AG09309 (cell line): Measurements from ENCODE around the gene CCRL2.
"Not testable (repeated sequence)": the region's sequence is repeated elsewhere in the genome, so short reads cannot be mapped to it uniquely, and the experiment has no call there.

Experiments
- DNase-seq: peaks from one replicate; pipeline ENCODE4 v3.0.0-alpha.2; 2010; ENCODE audit warnings: low read depth
- H3K4me3 ChIP-seq: 2 replicates; pipeline ENCODE4 v1.5.1; 2011; ENCODE audit warnings: mild to moderate bottlenecking, low read depth, low read length, moderate library complexity; ENCODE audit not compliant: control insufficient read depth
- TF ChIP-seq, protein P1 (sequence below): IDR thresholded peaks from 2 replicates; pipeline ENCODE4 v1.5.1; 2011; ENCODE audit warnings: mild to moderate bottlenecking, low read depth, low read length, inconsistent platforms; ENCODE audit not compliant: insufficient read depth, control insufficient read depth; ENCODE audit errors: missing control alignments

The CCRL2 gene

DNA sequence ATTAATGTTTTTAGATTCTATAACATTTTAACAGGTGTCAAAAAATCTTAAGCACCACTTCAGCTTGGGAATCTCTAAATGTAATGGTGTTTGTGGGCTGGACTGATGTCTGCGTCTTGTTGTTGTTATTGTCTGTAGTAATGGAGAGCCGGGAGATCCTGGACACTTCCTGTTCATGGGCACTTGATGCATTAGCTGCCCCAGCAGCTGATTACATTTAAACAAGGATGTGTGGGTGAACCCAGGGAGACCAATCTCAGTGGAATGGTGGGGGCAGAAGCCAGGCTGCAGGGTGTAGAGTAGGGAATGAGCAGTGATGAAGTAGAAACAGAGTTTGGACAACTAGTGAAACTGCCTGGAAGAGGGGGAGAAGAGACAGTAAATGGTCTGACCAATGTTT lies 8.0 kb upstream of the CCRL2 start:
- DNase-seq, result no peak
- TF ChIP-seq, protein P1, sequence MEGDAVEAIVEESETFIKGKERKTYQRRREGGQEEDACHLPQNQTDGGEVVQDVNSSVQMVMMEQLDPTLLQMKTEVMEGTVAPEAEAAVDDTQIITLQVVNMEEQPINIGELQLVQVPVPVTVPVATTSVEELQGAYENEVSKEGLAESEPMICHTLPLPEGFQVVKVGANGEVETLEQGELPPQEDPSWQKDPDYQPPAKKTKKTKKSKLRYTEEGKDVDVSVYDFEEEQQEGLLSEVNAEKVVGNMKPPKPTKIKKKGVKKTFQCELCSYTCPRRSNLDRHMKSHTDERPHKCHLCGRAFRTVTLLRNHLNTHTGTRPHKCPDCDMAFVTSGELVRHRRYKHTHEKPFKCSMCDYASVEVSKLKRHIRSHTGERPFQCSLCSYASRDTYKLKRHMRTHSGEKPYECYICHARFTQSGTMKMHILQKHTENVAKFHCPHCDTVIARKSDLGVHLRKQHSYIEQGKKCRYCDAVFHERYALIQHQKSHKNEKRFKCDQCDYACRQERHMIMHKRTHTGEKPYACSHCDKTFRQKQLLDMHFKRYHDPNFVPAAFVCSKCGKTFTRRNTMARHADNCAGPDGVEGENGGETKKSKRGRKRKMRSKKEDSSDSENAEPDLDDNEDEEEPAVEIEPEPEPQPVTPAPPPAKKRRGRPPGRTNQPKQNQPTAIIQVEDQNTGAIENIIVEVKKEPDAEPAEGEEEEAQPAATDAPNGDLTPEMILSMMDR, result no peak
- H3K4me3 ChIP-seq, result no peak overlapping the region

DNA sequence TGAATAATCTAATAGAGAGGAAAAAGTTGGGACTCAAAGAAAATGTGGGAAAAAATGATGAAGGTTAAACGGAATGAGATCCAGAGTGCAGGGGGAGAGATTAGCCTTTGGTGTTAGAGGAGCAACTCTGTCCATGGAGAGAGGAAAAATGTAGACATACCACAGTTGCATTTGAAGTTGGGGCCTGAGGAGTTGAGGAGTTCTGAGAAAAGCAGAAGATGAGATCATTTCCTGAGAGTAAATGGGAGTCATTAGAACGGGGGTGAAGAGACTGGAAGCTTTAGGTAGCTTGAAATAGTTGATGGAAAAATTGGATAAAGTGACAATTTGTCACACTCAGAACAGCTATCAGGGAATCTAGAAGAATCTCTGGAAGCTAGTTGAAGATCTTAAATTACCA lies 7.5 kb upstream of the CCRL2 start:
- no peak overlapping the region for H3K4me3 ChIP-seq
- no peak for DNase-seq
- TF ChIP-seq, protein P1, result no peak

DNA sequence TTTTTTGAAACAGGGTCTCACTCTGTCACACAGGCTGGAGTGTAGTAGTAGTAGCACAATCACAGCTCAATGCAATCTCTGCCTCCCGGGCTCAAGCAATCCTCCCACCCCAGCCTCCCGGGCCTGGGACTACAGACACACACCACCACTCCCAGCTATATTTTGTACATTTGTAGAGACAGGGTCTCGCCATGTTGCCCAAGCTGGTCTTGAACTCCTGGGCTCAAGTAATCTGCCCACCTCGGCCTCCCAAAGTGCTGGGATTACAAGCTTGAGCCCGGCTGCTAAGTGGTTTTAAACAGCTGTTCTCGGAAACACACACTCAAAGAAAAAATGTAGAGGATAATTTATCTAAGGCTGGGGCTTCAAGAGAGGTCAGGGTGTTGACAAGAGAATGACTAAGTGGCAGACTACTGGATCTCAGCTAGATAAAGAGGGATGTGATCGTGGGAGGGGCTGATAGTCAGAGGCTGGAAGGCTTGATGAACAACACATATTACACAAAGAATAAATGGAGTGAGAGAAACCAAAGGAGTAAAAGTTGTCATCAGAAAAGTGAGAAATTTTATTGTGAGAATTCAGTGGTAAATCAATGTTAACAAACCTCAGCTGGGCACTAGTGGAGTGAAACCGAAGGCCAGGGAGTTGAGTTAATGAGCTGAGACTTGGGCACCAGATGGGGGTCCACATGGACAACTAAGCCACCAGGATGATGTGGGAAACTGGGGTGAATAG lies 6.9 kb upstream of the CCRL2 start:
- H3K4me3 ChIP-seq, result no peak overlapping the region
- DNase-seq, result no peak
- TF ChIP-seq, protein P1, result no peak

DNA sequence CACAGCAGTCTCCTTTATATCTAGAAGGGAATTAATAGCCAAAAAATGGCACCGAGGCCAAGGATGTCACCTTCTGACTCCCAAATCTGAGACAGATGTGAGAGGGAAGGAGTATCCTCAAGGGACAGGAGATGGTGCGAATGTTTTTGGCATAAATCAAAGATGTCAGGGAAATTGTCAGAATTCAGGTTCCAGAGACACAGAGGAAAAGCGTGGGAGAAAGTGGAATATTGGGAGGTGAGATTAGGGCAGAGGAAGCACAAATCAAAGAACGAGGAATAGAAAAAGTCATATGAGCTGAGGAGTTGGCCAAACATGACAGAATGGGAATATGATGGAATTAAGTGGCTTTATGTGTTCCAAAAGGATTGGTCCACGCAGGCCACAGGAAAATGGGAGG lies 6.2 kb upstream of the CCRL2 start:
- H3K4me3 ChIP-seq, result no peak overlapping the region
- TF ChIP-seq, protein P1, result no peak
- DNase-seq, result no peak

DNA sequence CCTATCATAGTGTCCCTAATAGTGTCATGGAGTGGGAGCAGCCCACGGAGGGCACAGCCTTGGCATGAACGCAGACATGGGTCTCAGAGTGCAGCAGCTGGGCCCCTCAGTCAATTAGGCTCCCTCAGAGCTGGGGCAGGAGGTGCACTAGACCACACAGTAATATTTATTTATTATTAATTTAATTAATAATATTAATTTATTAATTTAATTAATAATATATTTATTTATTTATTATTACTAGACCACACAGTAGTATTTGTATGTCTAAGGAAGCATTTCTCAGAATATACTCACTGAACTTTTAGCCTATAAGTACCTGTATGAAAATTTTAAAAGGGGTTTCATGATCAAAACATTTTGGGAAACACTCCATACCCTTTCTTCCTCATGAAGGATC lies 5.5 kb upstream of the CCRL2 start:
- no peak for DNase-seq
- TF ChIP-seq, protein P1, result no peak
- no peak overlapping the region for H3K4me3 ChIP-seq

DNA sequence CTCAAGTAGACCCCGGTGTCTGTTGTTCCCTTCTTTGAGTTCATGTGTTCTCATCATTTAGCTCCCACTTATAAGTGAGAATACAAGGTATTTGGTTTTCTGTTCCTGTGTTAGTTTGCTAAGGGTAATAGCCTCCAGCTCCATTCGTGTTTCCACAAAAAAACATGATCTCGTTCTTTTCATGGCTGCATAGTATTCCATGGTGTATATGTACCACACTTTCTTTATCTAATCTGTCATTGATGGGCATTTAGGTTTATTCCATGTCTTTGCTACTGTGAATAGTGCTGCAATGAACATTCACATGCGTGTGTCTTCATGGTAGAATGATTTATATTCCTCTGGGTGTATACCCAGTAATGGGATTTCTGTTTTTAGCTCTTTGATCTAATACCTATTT lies 4.2 kb upstream of the CCRL2 start:
- not testable (repeated sequence) for H3K4me3 ChIP-seq

DNA sequence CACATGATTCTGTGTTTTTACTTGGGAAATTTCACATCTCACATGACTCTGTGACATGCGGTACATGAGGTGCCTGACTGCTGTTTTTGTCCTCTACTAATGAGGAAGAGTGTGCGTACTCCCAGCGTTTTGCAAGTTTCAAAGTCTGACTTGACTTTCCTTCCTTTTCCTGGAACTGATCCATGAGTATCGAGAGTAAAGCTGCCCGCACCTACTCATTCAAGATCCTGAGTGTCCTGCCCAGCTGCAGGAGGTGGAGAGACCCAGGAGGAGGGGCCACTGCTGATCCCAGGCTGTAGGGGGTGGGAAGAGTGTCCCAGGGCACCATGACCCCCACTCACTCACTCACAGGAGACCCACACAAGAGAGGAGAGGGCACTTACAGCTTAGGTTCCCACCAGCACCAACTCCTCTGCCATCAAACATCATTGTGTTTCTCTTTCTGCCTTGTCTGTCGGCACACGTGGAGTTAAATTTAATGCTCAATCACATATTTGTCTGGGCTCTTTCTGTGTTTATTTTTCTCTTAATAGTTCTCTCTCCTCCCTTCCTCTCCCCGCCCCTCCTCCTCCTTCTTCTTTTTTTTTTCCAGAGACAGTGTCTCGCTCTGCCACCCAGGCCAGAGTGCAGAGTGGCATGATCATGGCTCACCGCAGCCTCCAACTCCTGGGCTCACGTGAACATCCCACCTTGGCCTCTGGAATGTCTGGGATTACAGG lies 1.6 kb upstream of the CCRL2 start:
- no peak for DNase-seq
- no peak overlapping the region for H3K4me3 ChIP-seq
- TF ChIP-seq, protein P1, result no peak

More for the DNA sequence above, 4.2 kb upstream of the CCRL2 start:
- DNase-seq, result not testable (repeated sequence)
